CD14-positive monocyte (primary cell): ENCODE results near the gene PNKD. TPM values are rescaled to one million over a fixed set of nuclear protein-coding genes. Genes with fewer than 3 reads are reported as not detected.

ENCODE experiments used
- DNase-seq, 3 donors: peaks; one replicate each; pipeline ENCODE4 v3.0.0-alpha.2; 2011 to 2022
- H2AFZ ChIP-seq: 2 replicates; pipeline ENCODE4 v1.6.0; 2012; ENCODE audit warnings: mild to moderate bottlenecking, low read depth, low read length, inconsistent platforms; ENCODE audit not compliant: insufficient read depth, poor library complexity, severe bottlenecking
- H3K27ac ChIP-seq, 2 donors: 1 replicate in 1 of 2; 2 replicates in 1 of 2; pipeline ENCODE4 v1.5.1; 2012 to 2013; ENCODE audit warnings: low read length in 2 of 2, control low read depth in 1 of 2, inconsistent platforms in 1 of 2, low read depth in 1 of 2, mild to moderate bottlenecking in 1 of 2
- H3K27me3 ChIP-seq, 2 donors: one replicate each; pipeline versions ENCODE4 v1.6.0 to v1.6.1; 2011 to 2013; ENCODE audit warnings: low read length in 2 of 2; ENCODE audit not compliant: control insufficient read depth in 2 of 2, insufficient read depth in 2 of 2
- H3K36me3 ChIP-seq, 2 donors: replicated peaks in 1 of 2; 1 replicate in 1 of 2; 2 replicates in 1 of 2; pipeline versions ENCODE4 v1.5.1 to v1.6.1; 2012 to 2013; ENCODE audit warnings: low read length in 2 of 2, control low read depth in 1 of 2, inconsistent platforms in 1 of 2, mild to moderate bottlenecking in 1 of 2; ENCODE audit not compliant: insufficient read depth in 2 of 2, control insufficient read depth in 1 of 2
- H3K4me1 ChIP-seq, 2 donors: 1 replicate in 1 of 2; 2 replicates in 1 of 2; pipeline versions ENCODE4 v1.5.1 to v1.6.1; 2012 to 2013; ENCODE audit warnings: low read length in 2 of 2, control low read depth in 1 of 2, inconsistent platforms in 1 of 2, mild to moderate bottlenecking in 1 of 2, moderate library complexity in 1 of 2; ENCODE audit not compliant: insufficient read depth in 2 of 2, control insufficient read depth in 1 of 2
- H3K4me2 ChIP-seq: replicated peaks from 2 replicates; pipeline ENCODE3; 2012; ENCODE audit warnings: low read length, moderate library complexity, mild to moderate bottlenecking; ENCODE audit not compliant: poor library complexity, severe bottlenecking; ENCODE audit errors: extremely low read depth
- H3K4me3 ChIP-seq, 3 experiments: fragments of 200-600 bp in 1 of 3; sonication (generic) in 1 of 3; replicated peaks in 1 of 3; 1 replicate in 2 of 3; 2 replicates in 1 of 3; pipeline ENCODE4 v1.5.1; 2011 to 2013; ENCODE audit warnings: low read length in 3 of 3, mild to moderate bottlenecking in 3 of 3, control low read depth in 2 of 3, low read depth in 2 of 3, inconsistent platforms in 1 of 3, moderate library complexity in 1 of 3
- H3K79me2 ChIP-seq: 2 replicates; pipeline ENCODE4 v1.6.0; 2012; ENCODE audit warnings: mild to moderate bottlenecking, control low read depth, inconsistent platforms, low read length, moderate library complexity; ENCODE audit not compliant: insufficient read depth
- H3K9ac ChIP-seq: 2 replicates; pipeline ENCODE4 v1.6.0; 2017; ENCODE audit warnings: low read length, mild to moderate bottlenecking; ENCODE audit not compliant: insufficient read depth, poor library complexity, severe bottlenecking
- H3K9me3 ChIP-seq, 2 donors: replicated peaks in 1 of 2; 1 replicate in 1 of 2; 2 replicates in 1 of 2; pipeline versions ENCODE4 v1.5.1 to v1.6.1; 2012 to 2013; ENCODE audit warnings: low read length in 2 of 2, control low read depth in 1 of 2; ENCODE audit not compliant: control insufficient read depth in 1 of 2, insufficient read depth in 1 of 2
- H4K20me1 ChIP-seq: 2 replicates; pipeline ENCODE4 v1.6.0; 2012; ENCODE audit warnings: mild to moderate bottlenecking, low read length, control low read depth, moderate library complexity; ENCODE audit not compliant: insufficient read depth
- H3K27ac Mint-ChIP-seq, 7 donors: one replicate each; pipeline ENCODE4 v1.8.0; 2020; ENCODE audit warnings: mild to moderate bottlenecking in 7 of 7, mixed read lengths in 7 of 7, moderate library complexity in 6 of 7, inconsistent platforms in 2 of 7
- H3K27me3 Mint-ChIP-seq, 3 donors: one replicate each; pipeline ENCODE4 v1.8.0; 2021 to 2022; ENCODE audit warnings: low read depth in 3 of 3, mild to moderate bottlenecking in 3 of 3, mixed read lengths in 3 of 3, moderate library complexity in 3 of 3, inconsistent platforms in 1 of 3
- H3K36me3 Mint-ChIP-seq, 2 donors: one replicate each; pipeline ENCODE4 v1.8.0; 2020; ENCODE audit warnings: mixed read lengths in 2 of 2, inconsistent platforms in 1 of 2, mild to moderate bottlenecking in 1 of 2
- H3K4me1 Mint-ChIP-seq: one replicate; pipeline ENCODE4 v1.8.0; 2020; ENCODE audit warnings: mild to moderate bottlenecking, mixed read lengths
- H3K4me3 Mint-ChIP-seq, 2 donors: one replicate each; pipeline ENCODE4 v1.8.0; 2020; ENCODE audit warnings: mild to moderate bottlenecking in 2 of 2, mixed read lengths in 2 of 2, moderate library complexity in 1 of 2
- H3K9me3 Mint-ChIP-seq, 7 donors: one replicate each; pipeline ENCODE4 v1.8.0; 2020 to 2022; ENCODE audit warnings: mixed read lengths in 7 of 7, mild to moderate bottlenecking in 6 of 7, moderate library complexity in 6 of 7, inconsistent platforms in 2 of 7
- WGBS: methylation state at CpG from one replicate; pipeline ENCODE4 v1.1.5; 2013; ENCODE audit warnings: missing lambda C conversion rate; ENCODE audit not compliant: insufficient coverage; 5-methylcytosine and 5-hydroxymethylcytosine counted together
- intact Hi-C, 2 donors: fragments of 100-400 bp; cut with micrococcal nuclease; formaldehyde crosslinking; loops; one replicate each; pipeline versions ENCODE4 v1.15.0 to v1.15.1; 2023
- polyA plus RNA-seq, 3 donors: library from polyadenylated mRNA; depleted of rRNA in 1 of 3; unstranded in 2 of 3; stranded (reverse) in 1 of 3; fragments of 300-500 nt in 2 of 3; fragments of >200 nt in 1 of 3; fragmentation: Illumina TruSeq in 2 of 3; gene quantifications; 1 replicate in 2 of 3; 2 replicates in 1 of 3; pipeline ENCODE4 v1.2.3, GENCODE V29; 2012 to 2021
- TF ChIP-seq, protein P1 (sequence below): fragments of 200-600 bp; IDR thresholded peaks from one replicate; pipeline ENCODE4 v1.8.0; 2022; ENCODE audit warnings: antibody characterized with exemption, mild to moderate bottlenecking

Gene PNKD
- polyA plus RNA-seq, 3 donors: 79.8 to 92.0 (median 88.2) TPM

- Mint-ChIP-seq H3K27me3 (peaks cover 0 to 7% (median 0%) of the 10 kb centered on the region in 3 donors), H3K4me1 (peaks cover 63% of the 10 kb centered on the region), H3K9me3 (peaks cover 0 to 5% (median 0%) of the 10 kb centered on the region in 7 donors), H3K27ac (peak overlapping the region; percentile 90 to 97 (median 94)), H3K36me3 (peaks cover 44 to 51% of the 10 kb centered on the region in 2 donors), H3K4me3 (peak overlapping the region; percentile 76 to 78)
- Histone ChIP-seq H2AFZ (no peak overlapping the region), H3K4me3 (peak overlapping the region in 1 of 3 experiments; percentile 92), H3K4me1 (peaks cover 65 to 87% of the 10 kb centered on the region in 2 donors), H3K4me2 (peak overlapping the region; percentile 96), H3K27ac (peak overlapping the region; percentile 90 to 91), H3K27me3 (no peaks in the 10 kb centered on the region), H3K9me3 (no peaks in the 10 kb centered on the region), H3K79me2 (peaks cover 52% of the 10 kb centered on the region), H3K9ac (peak overlapping the region; percentile 36), H3K36me3 (peaks cover 45 to 48% of the 10 kb centered on the region in 2 donors), H4K20me1 (peaks cover 54% of the 10 kb centered on the region)
- WGBS: 49% methylated on average over 15 of the region's 16 CpGs
- intact Hi-C loops: loop anchor here (5.0 to 10.0 kb wide), 6 partner anchors 33 to 178 kb away; partner anchors contain the start of genes AAMP (in 2 of the 2), PNKD (in 2 of the 2), ARPC2 (in 1 of the 2) and CATIP (in 1 of the 2)
- DNase-seq: no peak
- TF ChIP-seq, protein P1, sequence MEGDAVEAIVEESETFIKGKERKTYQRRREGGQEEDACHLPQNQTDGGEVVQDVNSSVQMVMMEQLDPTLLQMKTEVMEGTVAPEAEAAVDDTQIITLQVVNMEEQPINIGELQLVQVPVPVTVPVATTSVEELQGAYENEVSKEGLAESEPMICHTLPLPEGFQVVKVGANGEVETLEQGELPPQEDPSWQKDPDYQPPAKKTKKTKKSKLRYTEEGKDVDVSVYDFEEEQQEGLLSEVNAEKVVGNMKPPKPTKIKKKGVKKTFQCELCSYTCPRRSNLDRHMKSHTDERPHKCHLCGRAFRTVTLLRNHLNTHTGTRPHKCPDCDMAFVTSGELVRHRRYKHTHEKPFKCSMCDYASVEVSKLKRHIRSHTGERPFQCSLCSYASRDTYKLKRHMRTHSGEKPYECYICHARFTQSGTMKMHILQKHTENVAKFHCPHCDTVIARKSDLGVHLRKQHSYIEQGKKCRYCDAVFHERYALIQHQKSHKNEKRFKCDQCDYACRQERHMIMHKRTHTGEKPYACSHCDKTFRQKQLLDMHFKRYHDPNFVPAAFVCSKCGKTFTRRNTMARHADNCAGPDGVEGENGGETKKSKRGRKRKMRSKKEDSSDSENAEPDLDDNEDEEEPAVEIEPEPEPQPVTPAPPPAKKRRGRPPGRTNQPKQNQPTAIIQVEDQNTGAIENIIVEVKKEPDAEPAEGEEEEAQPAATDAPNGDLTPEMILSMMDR: no peak
Observed at GRCh38 chr2:218395456-218395825, 125.1 kb downstream of the PNKD start.

DNA sequence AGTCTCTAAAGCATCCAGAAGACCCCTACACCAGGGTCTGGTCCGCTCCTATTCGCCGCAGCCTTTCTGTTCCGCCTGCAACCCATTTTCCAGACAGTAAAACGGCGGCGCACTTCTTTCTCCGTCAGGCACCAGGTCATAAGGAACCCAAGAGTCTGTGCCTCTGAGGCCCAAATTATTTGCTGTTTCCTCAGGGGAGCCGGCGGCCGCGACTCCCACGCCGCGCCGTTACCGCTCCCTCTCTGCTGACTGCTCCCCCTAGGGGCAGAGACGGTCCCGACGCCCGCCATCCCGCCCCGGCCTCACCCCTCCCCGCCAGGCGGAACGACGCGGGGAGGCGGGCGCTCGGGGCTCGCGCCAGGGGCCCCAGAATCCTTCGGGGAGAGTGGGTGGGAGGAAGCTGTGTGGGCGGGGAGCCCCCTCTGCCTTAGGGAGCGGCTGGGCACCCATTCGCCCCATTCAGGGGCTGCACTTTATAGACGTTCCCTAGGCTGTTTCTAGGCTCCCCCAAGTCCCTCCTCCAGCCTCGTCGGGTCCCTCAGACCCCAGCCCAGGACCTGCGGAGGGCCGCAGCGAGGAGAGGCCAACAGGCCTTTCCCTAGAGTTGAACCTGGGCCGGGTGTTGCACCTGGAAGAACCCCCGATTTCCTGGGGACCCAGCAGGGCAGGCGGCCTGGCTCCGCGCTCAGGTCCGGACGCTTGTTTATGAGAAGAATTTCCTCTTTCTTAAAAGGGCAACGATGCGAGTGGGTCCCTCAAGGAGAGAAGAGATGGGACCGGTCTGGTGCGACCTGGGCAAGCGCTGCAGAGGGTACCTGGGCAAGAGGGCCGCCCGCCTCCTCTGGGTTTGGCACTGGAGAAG is 125.7 kb downstream of the PNKD start:
- intact Hi-C loops: loop anchor here (5.0 to 10.0 kb wide), 6 partner anchors 34 to 179 kb away; partner anchors contain the start of genes AAMP (in 2 of the 2), PNKD (in 2 of the 2), ARPC2 (in 1 of the 2) and CATIP (in 1 of the 2)
- peak overlapping the region; percentile 97 to 98 (median 97) for H3K27ac Mint-ChIP-seq
- 4% methylated on average over 50 of the region's 57 CpGs for WGBS

More for the DNA sequence above, 125.7 kb downstream of the PNKD start:
- TF ChIP-seq, protein P1: peak; percentile 89
- Histone ChIP-seq H3K36me3 (peaks cover 39 to 42% of the 10 kb centered on the region in 2 donors), H3K4me1 (peaks cover 65 to 84% of the 10 kb centered on the region in 2 donors), H2AFZ (no peak overlapping the region), H3K9ac (peak overlapping the region; percentile 82), H3K4me3 (peak overlapping the region; percentile 54 to 92 (median 85)), H3K27me3 (no peaks in the 10 kb centered on the region), H3K4me2 (peak overlapping the region; percentile 96), H4K20me1 (peaks cover 49% of the 10 kb centered on the region), H3K79me2 (peaks cover 55% of the 10 kb centered on the region), H3K9me3 (no peaks in the 10 kb centered on the region), H3K27ac (peak overlapping the region; percentile 90 to 91)
- Mint-ChIP-seq H3K36me3 (peaks cover 38 to 45% of the 10 kb centered on the region in 2 donors), H3K4me3 (peak overlapping the region; percentile 88 to 94), H3K4me1 (peaks cover 61% of the 10 kb centered on the region), H3K27me3 (peaks cover 0 to 7% (median 0%) of the 10 kb centered on the region in 3 donors), H3K9me3 (peaks cover 0 to 5% (median 0%) of the 10 kb centered on the region in 7 donors)
- peak; percentile 89 to 95 (median 91) for DNase-seq
